ENCODE data around the gene KLHL15. TPM values are rescaled to one million over a fixed set of nuclear protein-coding genes. Genes with fewer than 3 reads are reported as not detected.

Gene KLHL15
- total RNA-seq, 1 experiment from 2014 or later: 7.2 TPM

GRCh38 chrX:23959781-23960180 lies 67.2 kb downstream of the KLHL15 start:
- H3K9me3 Mint-ChIP-seq: no peaks in the 10 kb centered on the region
- CTCF ChIA-PET: no interaction called here
- no peak for TF ChIP-seq ZNF219 (CRISPR knock-in tag; IDR thresholded peaks at IDR 0.05; ENCODE audit: borderline replicate concordance)
- no peak for TF ChIP-seq KAT7 (CRISPR knock-in tag; IDR thresholded peaks at IDR 0.05; ENCODE audit: borderline replicate concordance)
- no peak for TF ChIP-seq ZNF317 (CRISPR knock-in tag; IDR thresholded peaks at IDR 0.05; ENCODE audit: borderline replicate concordance, low read depth)
- no peak for TF ChIP-seq JAZF1 (CRISPR knock-in tag; IDR thresholded peaks at IDR 0.05)
- no peak for TF ChIP-seq ATF6 (CRISPR knock-in tag; IDR thresholded peaks at IDR 0.05)
- TF ChIP-seq CBFB (CRISPR knock-in tag; IDR thresholded peaks at IDR 0.05; ENCODE audit: low read depth): no peak
- no peak for TF ChIP-seq EMX1 (CRISPR knock-in tag; IDR thresholded peaks at IDR 0.05)
- no peak for TF ChIP-seq E2F1 (CRISPR knock-in tag; IDR thresholded peaks at IDR 0.05)
- TF ChIP-seq CREM (CRISPR knock-in tag; IDR thresholded peaks at IDR 0.05): no peak
- TF ChIP-seq USF1 (CRISPR knock-in tag; IDR thresholded peaks at IDR 0.05): no peak
- no peak for TF ChIP-seq RORB (CRISPR knock-in tag; IDR thresholded peaks at IDR 0.05)
- TF ChIP-seq ETV6 (CRISPR knock-in tag; IDR thresholded peaks at IDR 0.05): no peak
- TF ChIP-seq ATF2 (CRISPR knock-in tag; IDR thresholded peaks at IDR 0.05; ENCODE audit: borderline replicate concordance, low read depth): no peak
- TF ChIP-seq SMAD3 (CRISPR knock-in tag; IDR thresholded peaks at IDR 0.05; ENCODE audit: borderline replicate concordance): no peak
- no peak for TF ChIP-seq HMGXB4 (CRISPR knock-in tag; IDR thresholded peaks at IDR 0.05)
- no peak for TF ChIP-seq MYBL2 (CRISPR knock-in tag; IDR thresholded peaks at IDR 0.05)
- TF ChIP-seq ZNF121 (CRISPR knock-in tag; IDR thresholded peaks at IDR 0.05): no peak
- peak; percentile 76 for ATAC-seq
- no peak overlapping the region for H3K27ac Mint-ChIP-seq
- no peaks in the 10 kb centered on the region for H3K36me3 Mint-ChIP-seq
- H3K27me3 Mint-ChIP-seq (ENCODE audit: low read depth): no peaks in the 10 kb centered on the region
- H3K4me1 Mint-ChIP-seq: peaks cover 8% of the 10 kb centered on the region
- no peak for DNase-seq (ENCODE audit: low spot score)
- no peak overlapping the region for H3K4me3 Mint-ChIP-seq
- POLR2A ChIA-PET: no interaction called here

- no peaks in the 10 kb centered on the region for H3K36me3 Mint-ChIP-seq
- DNase-seq (ENCODE audit: low spot score) (no peak), ATAC-seq (no peak)
- ChIA-PET POLR2A (no interaction called here), CTCF (interaction anchor here (0.6 kb wide), 1 partner anchor 44 kb away, joined by 3 read pairs; no protein-coding TSS in a partner anchor)
- H3K4me3 Mint-ChIP-seq: no peak overlapping the region
- no peaks in the 10 kb centered on the region for H3K27me3 Mint-ChIP-seq (ENCODE audit: low read depth)
- H3K27ac Mint-ChIP-seq: no peak overlapping the region
- H3K4me1 Mint-ChIP-seq: peaks cover 25% of the 10 kb centered on the region
- H3K9me3 Mint-ChIP-seq: no peaks in the 10 kb centered on the region
- TF ChIP-seq JAZF1 (CRISPR knock-in tag; IDR thresholded peaks at IDR 0.05) (no peak), RELA (CRISPR knock-in tag; IDR thresholded peaks at IDR 0.05; ENCODE audit: borderline replicate concordance) (no peak), ZNF423 (CRISPR knock-in tag; IDR thresholded peaks at IDR 0.05) (no peak), E2F1 (CRISPR knock-in tag; IDR thresholded peaks at IDR 0.05) (no peak), CBFB (CRISPR knock-in tag; IDR thresholded peaks at IDR 0.05; ENCODE audit: low read depth) (no peak), FOXJ3 (CRISPR knock-in tag; IDR thresholded peaks at IDR 0.05; ENCODE audit: borderline replicate concordance) (no peak), E2F5 (CRISPR knock-in tag; IDR thresholded peaks at IDR 0.05) (no peak), ATF2 (CRISPR knock-in tag; IDR thresholded peaks at IDR 0.05; ENCODE audit: borderline replicate concordance, low read depth) (no peak), GTF2I (CRISPR knock-in tag; conservative IDR thresholded peaks at IDR 0.05) (no peak), TP53 (CRISPR knock-in tag; IDR thresholded peaks at IDR 0.05) (no peak), ERG (CRISPR knock-in tag; IDR thresholded peaks at IDR 0.05) (no peak)
These were observed 72.6 kb downstream of the KLHL15 start for GRCh38 chrX:23954396-23954795.

Data from WTC11 (cell line).